Stimulated activated naive CD4-positive, alpha-beta T cell (primary cell): ENCODE measurements around the gene NTM.
"Not testable (repeated sequence)": the region's sequence is repeated elsewhere in the genome, so short reads cannot be mapped to it uniquely, and the experiment has no call there.

Experiments used
- DNase-seq, 6 experiments: peaks; one replicate each; lab custom pipeline; 2025; lab: John Stamatoyannopoulos, UW

The NTM gene

DNA sequence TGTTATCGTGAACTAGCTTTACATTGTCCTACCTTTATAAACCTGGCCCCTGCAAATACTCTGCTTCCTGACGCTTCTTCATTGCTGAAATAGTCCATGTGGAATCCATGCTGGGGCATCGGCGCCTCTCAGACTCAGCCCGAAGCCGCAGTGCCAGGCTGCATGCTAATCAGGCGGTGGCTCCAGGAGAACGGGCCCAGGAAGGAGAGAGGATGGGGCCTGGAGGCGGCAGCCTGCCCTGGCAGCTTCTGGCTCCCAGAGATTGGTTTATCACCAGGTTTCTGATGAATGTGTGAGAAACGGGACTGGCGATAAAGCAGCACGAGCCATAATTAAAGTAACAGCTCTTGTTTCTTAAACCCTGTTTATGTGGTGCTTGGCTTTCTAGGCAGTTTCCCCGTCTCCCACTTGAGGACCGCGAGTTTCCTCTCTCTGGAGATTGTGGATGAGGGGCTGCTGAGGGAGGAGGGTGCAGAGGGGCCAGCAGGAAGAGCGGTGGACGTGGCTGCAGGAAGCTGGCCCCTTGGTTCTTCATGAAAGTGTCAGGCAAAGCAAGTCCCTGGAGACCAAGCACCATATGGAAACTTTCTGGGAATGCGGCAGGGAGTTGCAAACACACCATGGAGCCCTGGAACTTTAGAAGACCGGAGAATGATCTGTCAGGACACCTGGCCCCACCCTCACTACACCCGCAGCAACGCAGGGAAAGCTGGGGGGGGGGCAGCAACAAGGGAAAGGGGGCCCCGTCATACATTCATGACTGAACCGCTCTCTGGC is 93.4 kb downstream of the NTM start:
- DNase-seq: no peak

DNA sequence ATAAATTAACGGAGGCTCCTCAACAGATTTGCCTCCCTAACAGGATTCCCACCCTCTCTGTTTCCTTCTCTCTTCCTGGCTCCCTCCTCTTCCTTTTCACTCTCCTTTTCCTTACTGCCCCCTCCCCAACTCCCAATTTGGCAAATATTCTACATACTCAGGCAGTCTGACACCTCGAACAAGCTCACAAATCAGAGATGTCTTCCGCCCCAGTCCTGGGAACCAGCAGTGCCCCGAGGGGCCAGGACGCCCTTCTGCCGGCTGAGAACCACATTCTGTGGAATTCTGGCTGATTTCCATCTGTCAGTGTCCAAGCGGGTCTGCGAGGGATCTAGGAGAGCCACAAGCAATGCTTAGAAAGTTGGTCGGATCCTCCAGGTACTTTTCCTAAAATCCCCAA is 94.0 kb downstream of the NTM start:
- no peak for DNase-seq

DNA sequence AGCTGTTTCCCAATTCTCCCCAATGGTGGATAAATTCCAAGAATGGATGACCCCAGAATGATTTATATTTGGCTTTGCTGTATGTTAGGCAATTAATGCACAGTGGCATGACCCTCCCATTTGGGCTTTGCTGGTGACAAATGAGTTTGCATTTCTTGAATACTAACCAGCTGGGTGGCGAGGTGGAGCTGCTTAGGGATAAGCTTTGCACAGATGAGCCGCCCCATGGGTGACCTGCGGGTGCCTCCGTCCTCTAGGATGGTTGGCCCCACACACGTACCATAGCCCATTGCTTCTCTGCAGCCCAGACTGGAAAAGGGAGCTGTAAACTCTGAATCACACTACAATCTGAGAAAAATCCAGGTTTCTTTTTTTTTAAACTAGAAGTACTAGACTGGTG is 94.6 kb downstream of the NTM start:
- DNase-seq: no peak

DNA sequence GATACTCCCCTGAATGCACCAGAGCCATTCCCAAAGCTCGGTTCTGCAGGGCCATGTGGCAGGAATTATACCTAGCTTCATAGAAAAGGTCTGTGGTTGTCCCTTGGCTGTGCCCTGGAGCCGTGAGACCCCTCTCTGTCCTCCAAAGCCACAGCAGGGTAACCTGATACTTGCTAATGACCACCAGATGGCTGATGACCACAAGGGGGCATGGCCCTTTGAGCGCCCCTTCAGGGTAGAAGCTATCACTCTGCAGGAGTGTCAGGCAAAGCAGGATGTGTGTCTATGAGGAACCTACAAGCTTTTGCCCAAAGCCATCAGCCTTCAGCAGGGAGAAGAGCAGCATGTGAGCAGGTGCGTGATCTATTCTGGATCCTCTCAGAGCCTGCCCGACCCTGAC is 95.3 kb downstream of the NTM start:
- DNase-seq: no peak

DNA sequence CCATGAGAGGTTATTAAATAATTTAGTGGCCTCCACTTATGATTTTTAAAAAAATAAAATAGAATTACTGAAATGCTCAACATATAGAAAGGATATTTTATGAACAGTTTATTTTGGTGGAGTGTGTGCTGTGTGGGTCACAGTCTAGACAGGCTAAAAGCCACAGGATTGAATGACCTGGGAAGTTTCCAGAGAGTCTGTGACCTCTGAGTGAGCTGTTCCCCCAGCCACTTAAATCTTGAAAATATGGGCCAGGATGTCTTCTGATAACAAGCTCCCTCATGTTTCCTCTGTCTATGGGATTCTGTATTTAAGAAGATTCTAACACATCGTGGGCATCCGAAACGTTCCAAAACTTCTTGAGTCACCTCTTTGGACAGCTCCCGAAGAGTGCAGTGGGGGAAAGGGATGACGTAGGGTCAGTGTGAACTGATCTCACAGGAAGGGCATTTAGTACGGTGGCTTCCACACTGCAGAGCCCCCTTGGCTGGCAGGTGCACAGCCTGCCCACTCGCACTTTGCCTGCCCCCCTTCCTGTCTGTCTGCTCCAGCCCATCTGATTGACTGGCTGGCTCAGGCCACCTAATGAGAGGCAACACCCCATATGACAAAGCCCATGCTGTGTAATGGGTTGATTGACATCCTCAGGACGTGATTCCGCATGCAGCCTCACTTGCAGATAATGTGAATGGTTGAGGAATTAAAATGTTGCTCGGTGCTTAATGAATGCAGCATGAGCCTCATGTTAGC is 97.4 kb downstream of the NTM start:
- peak in 1 of 6 experiments; percentile 14 for DNase-seq

DNA sequence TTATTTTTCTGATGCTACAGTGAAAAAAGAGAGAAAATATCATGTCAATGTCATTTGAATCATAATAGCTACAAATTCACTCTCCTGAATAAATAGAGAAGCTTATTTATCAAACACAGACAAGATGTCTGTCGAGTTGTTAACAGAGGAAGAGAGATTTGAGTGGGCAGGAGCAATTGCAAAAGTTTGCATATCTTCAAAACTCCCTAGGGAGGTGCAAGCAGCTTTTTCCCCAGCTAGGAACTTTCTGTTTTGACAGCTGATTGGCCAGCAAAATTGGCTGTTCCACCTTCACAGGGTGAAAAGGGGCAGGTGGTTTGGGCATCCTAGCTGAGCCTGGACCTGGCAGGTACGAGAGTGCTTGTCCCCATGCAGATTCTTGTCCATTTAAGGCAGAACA is 98.2 kb downstream of the NTM start:
- DNase-seq: no peak

DNA sequence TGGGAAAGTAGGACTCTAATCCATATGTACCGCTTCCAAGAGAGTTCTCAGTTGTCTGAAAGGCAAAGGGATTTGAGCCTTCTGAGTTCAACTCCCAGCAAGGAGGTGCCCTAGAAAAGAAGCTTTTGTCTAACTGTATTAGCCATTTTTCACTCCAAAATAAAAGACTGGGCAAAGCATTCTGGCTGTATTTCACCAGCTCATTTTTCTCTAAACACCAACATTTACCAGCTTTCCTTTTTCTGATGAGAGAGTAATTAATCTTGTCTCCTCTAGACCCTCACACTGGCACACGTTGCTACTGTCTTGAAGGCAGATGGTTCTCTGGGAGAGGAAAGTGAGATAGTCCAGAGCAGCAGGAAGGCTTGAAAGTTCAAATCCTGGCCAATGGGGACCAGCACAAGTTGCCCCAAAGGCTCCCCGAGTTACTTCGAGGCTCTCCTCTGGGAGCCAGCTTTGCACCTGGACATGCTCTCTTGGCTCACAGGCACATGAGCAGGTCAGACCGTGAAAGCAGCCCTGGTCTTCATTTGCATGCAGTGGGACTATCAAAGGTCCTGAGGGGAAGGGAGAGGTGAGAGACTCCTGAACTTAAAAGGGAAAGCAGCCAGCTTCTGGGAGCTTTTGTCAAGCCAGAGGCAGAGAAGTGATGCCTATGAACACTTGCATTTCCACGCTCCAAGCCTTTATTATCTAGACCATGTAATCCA is 100.0 kb downstream of the NTM start:
- DNase-seq: no peak

DNA sequence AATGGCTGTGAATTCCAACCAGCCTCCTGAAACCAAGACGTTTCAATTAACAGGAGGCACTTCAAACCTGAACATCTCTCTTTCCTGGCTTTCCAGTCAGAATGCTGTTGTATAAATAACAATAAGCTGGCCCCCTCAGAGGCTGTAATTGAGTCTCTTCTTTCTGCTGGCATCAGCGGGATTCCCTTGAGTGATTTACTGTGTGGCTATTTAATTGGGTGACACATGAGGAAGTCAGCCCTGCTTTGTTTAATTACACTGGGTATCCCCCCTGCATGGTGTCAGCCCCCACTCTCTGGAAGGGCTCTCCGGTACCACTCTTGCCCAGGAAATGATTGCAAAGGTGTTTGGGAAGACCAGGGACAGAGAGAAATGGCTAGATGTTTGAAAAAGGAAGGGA is 101.6 kb downstream of the NTM start:
- DNase-seq: no peak

DNA sequence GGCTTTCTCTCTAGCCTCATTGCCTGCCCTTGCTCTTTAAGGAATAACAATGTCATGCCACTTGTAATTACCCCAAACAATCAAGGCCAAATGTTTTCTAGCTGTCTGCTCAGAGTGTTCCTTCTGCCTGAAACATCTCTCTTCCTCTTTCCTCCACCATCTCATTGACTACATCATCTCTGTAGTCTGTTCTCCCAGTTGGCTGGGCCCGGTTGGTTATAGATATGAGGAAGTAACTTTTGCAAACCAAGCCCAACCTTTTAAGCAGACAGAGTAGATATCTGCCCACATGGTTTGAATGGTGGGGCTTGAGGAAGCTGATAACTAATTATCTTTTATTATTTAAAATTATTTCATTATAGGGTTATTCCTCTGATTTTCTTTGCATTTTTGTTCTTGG is 104.5 kb downstream of the NTM start:
- DNase-seq: no peak

DNA sequence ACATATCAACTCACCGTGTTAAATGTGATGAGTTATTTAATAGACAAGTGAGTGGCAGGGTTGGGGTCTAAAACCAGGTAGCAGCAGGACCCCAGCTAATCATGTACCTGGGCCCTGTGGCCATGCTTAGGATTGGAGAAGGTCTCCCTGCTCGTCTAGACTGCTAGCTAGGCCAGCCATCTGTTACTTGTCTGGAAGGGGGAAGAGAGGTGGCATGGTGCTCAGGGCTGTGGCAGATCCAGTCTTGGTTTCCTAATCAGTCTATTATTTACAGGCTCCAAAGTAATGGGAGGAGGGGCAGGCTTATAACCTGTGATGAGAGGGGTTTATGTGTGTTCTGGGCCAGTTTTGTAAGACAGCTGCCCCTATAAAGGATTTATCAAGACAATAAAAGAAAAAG is 105.9 kb downstream of the NTM start:
- no peak for DNase-seq

DNA sequence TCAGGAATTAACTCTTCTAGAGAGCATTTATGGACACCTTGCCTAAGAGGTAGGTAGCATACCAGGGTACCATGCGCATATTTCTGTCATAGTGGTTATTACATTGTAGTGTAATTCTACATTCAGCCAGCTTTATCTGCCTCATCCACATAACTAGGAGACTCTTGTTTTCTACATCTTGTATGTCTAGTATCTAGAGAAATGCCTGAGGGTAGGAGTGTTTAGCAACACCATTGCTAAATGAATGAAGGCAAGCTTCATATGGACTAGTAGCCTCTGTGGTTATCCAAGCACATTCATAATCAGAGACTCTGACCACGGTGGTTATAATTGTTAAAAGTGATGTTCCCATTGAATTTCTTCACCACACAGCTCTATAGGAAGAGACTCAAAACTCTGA is 107.9 kb downstream of the NTM start:
- DNase-seq: no peak

DNA sequence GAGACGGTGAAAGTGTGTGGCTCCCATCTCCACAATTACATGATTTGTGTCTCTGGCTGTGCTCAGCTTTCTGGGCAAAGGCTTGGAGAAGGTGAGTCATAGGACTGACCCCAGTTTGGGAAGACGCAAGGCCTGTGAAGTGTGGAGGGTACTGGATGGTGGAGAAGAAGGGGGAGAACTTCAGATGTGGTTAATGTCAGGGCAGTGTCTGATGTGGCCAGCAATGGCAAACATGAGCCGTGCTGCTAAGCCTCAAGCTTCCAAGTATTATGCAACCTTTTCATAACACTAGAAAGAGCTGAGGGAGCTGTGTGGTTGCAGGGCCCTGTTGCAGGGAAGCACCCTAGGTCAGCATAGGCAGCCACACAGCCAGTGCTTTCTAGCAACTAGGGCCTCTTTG is 110.9 kb downstream of the NTM start:
- no peak for DNase-seq

DNA sequence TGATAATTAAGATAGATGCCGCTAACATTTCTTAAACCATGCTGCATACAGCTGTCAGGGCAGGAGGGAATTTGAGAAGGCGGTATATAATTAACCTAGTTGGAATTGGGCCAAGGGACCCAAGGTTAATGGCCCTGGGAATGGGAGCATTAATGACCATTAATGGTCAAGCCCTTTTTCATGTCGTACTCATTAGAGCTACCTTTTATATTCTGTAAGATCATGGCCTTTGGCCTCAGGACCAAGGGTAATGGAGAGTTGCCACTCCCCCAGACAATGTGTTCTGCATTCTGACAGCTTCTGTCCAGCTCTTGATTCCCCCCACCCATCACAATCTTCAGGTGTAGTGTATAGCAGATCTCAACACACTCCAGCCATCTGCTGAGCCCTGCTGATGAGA is 111.6 kb downstream of the NTM start:
- DNase-seq: no peak

DNA sequence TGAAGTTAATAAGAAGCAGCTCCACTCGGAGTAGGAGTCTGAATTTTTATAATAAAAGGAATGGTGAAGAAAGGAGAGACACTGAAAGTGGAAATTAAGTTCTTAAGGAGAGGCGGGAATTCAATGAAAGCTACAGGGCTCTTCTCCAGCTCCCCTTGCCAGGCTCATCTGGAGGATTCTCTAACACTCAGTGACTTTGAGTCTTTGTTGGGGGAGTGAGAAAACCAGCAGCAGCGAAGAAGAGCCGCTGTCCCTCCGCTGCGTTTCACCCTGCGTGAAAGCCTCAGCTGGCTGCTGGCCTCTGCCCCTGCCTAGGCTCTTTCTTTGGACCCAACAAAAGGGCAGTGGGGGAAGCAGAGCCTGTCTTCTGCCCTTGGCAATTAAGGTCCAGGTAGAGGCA is 113.0 kb downstream of the NTM start:
- DNase-seq: no peak

DNA sequence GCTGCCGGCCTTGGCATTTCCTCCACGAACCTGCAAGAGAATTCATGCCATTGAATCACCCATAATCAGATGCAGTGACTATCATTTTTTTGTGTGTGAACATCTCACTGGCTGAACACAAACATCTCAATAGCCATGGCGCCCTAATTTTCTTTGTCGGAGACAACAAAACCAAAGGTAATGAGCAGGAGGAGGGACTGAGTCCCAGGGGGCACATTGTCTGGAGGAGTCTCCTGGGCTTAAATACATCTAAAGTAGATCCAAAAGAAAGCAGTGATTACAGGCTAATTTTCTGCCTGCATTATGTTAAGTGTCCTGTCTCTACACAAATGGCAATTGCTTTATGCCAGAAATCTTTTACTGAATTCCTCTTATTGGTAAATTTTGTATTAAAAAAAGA is 113.5 kb downstream of the NTM start:
- DNase-seq: no peak

DNA sequence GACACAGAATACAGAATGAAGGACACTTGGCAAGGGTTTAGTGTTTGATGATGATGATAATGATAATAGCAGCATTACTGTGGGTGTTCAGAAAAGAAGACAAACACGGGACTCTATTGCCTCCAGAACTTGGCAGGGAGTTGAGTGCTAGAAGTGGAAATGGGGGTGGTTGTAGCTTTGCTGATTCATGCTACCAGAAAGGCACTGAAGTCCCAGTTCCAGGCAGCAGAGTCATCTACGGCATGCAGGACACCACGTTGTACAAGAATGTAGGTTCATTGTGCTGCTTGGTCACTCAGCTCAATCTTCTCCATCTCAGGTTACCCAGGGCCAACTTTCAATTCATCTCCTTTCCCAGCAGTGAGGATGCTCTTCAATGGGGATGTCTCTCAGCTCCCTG is 115.7 kb downstream of the NTM start:
- DNase-seq: no peak

DNA sequence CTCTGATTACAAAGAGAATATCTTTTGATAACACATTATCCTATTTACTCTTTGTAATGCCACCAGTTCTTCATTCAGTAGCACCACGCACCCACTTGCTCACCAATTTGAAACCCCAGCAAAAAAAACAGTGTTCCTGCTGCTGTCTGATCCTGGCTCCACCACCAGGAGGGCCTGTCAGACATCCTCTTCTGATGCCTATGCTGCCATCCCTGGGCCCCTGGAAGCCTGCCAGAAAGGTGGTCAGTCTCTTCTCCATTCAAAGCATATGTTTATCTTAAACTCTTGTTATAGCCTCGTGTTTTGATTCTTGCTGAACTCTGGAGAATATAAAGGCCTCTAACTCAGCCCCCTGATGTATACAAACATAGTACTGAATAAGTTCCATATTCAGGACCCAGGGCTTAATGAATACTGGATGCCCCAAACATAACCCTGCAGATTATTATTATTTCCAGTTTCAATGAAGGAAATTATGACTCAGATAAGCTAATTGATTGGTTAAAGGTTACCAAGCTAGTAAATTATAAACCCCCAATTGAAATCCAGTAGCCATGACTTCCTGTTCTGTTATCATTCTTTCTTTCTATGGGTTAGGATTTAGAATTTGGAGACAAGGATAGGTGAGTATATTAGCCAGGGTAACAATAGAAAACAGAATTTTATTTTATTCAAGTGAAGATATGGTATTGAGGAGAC is 116.7 kb downstream of the NTM start:
- DNase-seq: no peak

DNA sequence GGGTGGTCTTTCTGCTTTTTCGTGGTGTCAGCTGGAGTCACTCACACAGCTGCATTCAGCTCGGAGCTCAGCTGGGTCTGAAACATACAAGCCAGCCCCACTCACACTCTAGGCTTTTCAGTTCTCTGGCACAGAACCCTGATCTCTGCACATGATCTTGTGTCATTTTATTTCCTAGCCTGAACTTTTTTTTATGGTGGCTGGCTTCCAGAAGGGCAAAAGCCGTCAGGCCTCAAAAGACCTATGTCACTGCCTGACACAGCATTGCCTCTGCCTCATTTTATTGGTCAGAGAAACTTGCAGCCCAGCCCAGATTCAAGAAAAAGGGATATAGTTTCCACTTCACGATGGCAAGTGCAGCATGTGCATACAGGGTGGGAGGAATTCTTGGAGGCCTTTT is 117.8 kb downstream of the NTM start:
- DNase-seq: no peak

DNA sequence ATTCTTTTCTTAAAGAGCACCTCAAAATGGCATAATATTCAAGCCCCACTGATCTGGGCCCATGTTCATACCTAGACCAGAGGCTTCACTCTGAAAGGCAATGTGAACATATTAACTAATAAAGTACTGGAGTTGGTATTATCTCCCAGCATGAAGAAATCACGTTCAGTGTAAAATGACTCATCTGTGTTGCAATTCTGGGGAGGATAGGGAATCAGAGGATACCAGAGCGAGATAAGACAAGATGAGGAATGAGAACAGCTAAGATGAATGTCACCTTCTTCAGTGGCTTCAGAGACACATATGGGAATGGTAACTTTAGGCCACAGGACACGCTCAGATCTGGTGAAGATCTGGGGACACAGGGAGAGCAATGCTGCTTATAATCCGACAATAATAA is 121.1 kb downstream of the NTM start:
- DNase-seq: no peak

DNA sequence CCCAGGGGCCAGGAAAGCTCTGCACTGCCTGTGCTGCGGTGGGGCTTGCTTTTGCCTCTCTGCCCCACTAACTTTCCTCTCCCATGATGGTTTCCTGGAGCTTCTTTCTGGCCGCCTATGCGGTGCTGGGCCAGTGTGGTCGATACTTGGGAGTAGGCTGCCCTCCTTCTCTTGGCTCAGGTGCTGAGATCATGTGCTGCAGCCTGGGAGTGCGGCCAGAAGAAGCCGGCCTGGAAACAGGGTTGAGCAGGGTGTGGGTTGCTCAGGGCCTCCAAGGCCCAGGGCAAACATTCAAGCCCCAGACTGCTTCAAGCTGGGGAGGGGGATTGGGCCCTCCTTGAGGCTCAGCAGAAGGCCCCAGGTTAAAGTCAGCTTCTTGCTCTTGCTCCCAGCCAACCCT is 125.0 kb downstream of the NTM start:
- no peak for DNase-seq

DNA sequence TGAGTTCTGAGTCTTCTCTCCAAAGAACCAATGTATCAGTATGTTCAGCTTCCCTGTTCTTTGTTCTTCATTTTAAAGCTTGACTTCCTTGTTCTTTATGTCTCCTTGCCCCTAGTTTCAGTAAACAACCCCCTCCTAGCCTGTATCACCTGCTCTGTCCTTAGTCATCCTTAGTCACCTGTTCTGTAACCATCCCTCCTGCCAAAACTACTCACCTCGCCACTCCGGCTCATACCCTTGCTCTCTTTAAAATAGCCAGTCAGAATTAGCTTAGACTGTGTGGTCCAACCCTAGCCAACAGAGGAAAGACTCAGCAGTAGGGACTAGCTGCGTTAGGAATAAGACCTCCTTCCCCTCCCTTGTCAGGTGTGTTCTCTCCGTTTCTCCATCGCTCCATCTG is 127.3 kb downstream of the NTM start:
- not testable (repeated sequence) for DNase-seq

DNA sequence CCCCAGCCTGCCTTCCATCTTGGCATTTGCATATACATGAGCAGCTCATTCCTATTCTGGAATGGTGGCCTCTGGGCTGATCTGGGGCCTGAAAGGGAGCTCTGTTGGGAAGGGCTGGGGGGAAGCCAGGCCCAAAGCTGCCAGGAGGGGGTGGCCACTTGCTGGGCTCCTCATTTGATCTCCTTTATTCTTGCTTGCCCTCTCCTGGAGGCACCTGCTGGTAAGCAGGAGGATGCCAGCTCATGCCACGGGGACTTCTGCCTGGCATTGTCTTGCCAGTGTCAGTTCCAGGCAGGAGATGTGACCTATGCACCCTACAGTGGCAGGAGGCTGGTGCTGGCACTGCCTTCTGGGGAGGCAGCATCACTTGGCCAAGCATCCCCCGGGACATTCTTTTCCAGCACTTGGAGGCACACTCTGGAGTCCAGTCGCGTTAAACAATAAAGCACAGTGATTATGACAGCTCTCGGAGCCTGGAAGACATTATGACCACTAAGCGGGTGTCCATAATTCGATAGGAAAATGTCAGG is 128.3 kb downstream of the NTM start:
- DNase-seq: no peak
